SW 1271 (cell line): ENCODE data around the gene ARHGAP22.
A peak's percentile ranks its signal among the peaks of the same experiment; 100 is the strongest.

Source experiments
- DNase-seq, 2 experiments: peaks; one replicate each; lab custom pipeline; 2025; lab: John Stamatoyannopoulos, UW

Gene ARHGAP22

GRCh38 chr10:48511875-48512231, 93.0 kb downstream of the ARHGAP22 start:
- no peak for DNase-seq

DNA sequence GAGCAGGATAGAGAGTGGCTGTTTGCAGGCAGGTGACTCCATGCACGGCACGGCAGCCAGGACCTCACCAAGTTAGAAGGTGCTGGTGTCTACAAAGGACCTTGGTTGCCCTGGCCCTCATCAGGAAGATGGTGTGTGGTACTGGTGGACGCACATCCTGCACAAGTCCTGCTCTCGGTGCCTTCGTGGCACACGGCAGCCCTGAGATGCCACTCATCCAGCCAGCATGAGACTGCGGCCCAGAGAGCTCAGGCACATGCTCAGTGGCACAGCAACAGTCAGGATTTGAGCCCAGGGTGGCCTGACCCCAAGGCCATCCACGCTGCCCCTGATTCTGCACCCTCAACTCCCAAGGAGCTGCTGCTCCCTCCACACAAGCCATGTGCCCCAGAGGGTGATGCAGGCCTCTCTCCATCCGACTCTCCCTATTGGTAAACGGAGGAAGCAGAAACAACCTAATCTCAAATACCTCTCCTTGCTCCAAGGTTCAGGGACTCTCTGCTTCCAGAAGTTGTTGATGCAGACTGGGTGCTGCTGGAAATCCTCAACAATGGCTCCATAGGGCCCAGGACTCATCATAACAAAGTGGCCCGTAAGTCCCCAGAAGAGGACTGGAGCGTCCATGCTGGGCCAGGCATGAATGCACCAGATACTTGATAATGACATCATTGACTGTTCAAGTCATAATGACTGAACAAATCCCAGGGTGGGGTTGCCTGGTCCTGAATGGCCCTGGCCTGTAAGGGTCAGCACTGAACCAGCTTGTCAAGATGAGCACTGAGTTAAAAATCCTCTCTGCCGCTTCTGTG, 93.6 kb downstream of the ARHGAP22 start:
- DNase-seq, result no peak

DNA sequence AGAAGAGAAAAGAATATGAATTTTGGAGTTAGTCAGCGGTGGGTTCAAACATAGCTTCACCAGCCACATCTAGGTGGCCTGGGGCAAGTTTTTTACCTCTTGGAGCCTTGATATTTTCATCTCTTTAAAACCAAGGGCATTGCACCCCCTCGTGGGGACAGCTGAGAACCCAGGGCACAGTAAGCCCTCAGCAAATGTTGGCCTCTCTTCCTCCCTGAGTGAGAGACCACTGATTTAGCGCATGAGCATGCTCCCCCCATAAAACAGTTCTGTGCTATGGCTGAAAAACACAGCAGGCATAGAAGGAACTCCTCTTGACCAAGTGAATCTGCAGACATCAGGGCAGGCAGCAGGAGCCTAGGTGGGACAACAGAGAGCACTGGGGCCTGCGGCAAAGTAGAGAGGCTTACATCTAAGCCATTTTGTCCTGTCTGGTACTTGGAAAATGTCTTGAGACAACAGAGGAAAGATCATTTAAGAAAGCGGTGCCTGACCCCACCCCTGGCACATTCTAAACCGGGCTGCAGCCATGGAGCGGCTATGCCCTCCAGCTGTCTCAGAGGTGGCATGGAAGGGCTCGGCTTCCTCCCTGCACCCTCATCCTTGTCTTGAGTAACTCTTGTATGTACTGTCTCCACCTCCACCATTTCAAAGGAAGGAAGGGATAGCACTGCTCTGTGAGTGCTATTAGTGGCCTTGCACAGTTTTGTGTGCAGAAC, 94.7 kb downstream of the ARHGAP22 start:
- DNase-seq, result no peak

GRCh38 chr10:48508791-48509772, 95.8 kb downstream of the ARHGAP22 start:
- no peak for DNase-seq

DNA sequence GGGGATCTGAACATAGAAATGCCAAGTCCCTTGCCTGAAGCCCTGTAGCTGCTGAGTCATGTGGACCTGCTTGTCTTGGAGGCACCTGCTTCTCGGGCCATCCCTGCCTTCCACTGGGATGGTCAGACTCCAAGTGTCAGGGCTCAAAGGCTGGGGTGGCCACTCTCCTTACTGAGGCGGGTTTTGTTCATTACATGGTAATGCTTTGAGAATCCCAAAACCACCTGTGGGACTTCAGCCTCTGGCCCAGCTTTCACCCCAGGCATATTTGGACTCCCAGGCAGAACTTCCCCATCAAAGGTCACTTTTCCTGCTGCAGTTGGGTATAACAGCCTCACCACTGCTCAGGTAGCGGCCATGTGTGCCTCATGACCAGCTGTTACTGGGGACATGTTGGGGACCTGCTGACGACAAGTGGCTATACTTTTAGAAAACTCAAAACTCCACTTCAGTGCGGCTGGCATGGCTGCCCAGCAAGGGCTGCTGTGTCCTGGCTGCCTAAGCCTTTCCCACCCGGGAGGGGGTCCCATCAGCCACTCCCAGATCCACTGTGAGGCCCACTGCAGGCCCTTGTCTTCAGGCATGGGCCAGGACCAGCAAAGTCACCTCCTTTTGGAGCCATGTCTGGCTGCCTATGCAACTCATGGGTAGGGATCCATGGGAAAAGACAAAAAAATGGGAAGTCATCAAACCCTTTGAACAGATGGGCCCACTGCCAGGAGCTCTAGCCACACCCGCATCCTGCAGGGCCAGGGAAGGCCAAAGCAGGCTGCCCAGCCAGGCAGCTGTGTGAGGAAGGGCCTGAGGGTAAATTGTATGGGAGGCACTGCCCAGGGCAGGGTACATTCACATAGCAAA, 96.7 kb downstream of the ARHGAP22 start:
- DNase-seq, result no peak

- no peak for DNase-seq
Observed at GRCh38 chr10:48507494-48507893, 97.4 kb downstream of the ARHGAP22 start.

GRCh38 chr10:48506147-48506917, 98.5 kb downstream of the ARHGAP22 start:
- DNase-seq, result peak in 1 of 2 experiments; percentile 13

GRCh38 chr10:48505394-48506112, 99.3 kb downstream of the ARHGAP22 start:
- DNase-seq, result no peak

GRCh38 chr10:48504141-48504885, 100.6 kb downstream of the ARHGAP22 start:
- DNase-seq, result no peak

GRCh38 chr10:48503293-48503911, 101.5 kb downstream of the ARHGAP22 start:
- no peak for DNase-seq

DNA sequence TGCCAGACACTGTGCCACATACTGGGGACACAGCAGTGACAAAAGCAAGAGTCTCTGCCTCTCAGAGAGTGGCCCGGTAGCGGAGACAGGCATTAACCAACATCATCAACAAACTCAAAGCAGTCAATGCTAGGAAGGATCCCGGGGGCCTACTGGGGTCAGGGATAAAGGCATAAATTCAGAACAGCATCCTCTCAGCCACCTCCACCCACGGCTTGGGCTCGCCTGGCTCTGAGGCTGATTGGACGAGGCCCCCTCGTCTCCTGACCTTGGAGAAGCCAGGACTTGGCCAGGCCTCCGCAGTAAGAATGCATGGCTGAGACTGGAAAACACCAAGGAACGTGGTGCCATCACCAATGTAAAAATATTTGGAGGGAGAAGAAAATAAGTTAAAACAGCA, 102.1 kb downstream of the ARHGAP22 start:
- DNase-seq, result no peak

GRCh38 chr10:48501787-48502771, 102.8 kb downstream of the ARHGAP22 start:
- DNase-seq, result no peak

DNA sequence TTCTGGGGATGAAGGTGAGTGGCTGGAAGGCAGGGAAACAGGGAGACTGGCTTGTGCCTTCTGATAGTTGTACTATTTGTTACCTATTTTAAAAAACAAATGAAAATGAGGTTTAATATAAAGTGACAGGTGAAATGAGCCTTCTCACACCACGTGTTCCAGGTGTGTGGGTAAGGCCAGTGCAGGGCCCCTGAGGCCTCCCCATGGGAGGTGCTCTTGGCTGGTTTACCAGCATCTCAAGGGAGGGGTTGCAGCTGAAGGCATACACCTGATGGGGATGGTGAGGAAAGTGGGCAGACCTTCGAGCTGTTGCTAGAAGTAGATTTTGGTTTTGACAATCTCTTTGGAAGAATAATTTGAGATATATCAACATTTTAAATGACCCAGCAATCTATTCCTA, 103.6 kb downstream of the ARHGAP22 start:
- DNase-seq, result no peak

- no peak for DNase-seq
Observed at GRCh38 chr10:48500771-48501170, 104.1 kb downstream of the ARHGAP22 start.

DNA sequence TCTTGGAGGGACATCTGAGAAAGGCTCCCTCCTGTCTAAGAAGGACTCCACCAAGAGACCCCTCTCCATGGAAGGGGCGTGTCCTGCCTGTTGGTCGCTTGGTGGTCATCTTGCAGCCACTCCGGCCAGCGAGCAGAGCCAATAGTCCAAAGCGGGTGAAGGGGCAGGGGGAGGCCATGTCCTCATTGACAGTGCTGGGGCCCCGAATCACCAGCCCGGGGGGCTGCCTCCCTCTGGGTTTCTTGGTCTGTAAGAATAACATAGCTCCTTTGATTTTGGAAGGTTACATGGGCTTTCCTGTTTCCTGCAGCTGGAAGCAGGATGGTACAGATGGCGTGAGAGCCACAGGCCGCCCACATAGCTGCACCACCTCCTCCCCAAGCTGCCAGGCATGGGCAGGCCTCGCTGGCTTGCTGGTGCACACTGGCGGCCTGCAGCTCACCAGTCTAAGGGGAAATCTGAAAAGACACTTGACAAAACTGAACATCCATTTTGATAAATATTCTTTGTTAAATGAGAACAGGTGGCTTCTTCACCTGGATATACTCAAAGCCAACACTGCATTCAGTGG, 105.8 kb downstream of the ARHGAP22 start:
- DNase-seq, result no peak

DNA sequence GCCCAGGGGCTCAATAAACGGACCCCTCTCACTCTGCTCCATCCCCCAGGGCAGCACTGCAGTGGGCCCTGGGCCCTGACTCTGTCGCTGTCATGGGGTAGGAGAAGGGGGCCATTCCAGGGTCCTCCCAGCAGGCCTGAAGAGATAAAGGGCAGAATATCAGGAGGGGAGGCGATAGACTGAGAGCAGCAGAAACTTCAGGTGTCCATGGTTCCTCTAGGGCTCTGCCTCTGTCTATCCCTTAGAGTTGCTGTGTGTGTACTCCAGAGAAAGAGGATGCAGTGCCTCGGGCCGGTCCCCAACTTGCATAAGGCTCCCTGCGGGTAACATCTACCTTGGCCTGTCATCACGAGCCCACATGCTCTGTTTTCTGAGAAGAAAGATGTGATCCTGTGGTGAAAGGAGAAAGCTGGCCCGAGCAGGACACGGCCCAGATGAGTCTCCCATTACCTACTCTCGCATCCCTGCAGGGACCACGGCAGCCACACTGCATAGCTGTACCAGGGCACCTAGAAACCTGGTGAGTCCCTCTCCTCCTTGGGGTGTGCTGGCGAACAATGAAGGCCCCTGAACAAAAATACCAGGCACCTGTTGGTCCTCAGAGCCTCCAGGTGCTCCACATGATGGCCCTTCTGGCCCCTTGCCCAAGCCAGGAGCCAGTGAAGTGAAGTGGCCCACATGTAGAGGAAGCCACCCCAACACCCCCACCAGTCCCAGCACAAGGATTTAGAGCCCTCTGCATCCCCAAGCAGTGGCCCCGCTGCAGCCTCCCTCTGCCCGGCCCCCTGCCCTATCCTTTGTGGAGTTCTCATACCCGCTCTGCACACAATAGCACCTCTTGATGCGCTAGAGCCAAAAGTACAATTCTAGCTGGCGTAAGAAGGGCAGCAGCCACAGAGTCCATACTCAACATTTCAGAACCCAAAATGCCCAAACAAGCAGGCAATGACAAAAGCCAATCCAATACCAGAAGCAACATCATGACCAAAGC, 106.8 kb downstream of the ARHGAP22 start:
- no peak for DNase-seq
